ENCODE results near the gene GRK5.
"Not testable (repeated sequence)": the region's sequence is repeated elsewhere in the genome, so short reads cannot be mapped to it uniquely, and the experiment has no call there.

The GRK5 gene

DNA sequence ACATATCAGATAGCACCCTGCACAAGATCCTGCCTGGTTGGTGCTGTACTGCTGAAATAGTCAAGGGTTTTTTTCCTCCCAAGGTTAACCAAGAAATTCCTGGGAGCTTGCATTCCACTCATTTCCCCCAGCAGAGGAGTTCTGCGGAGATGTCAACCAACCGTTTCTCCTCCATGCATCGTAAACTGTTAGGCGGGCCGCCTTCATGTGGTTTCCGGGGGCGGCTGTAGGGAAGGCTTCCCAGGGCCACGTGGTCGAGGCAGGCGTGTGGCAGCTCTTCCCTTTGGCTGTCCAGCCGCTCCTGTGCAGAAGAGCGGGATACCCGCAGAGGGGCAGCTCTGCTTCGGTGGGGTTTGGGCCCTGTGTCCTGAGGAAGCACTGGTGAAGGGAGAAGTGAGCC lies 221.4 kb downstream of the GRK5 start:
- H3K4me3 ChIP-seq (ENCODE audit: low read length) = no peak overlapping the region
- no peak for TF ChIP-seq ZNF274 (IDR thresholded peaks at IDR 0.05; ENCODE audit: low read depth, low read length)

DNA sequence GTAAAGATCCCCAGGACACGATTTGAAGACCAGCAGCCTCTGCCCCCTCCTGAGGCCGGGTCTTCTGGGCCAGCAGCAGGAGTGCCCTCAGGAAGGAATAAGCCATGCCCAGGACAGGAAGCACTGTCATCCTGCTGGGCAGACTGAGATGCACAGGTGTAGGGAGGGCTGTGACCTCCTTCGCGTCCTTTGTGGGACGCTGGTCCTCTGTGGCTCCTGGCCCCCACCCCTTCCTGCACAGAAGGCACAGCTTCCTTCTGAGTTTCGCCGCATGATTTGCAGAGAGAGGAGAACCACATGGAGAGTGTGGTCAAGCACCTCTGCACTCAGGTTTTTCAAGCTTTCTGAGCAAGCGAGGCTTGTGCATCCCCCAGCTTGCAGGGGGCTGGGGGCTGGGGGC lies 222.4 kb downstream of the GRK5 start:
- H3K4me3 ChIP-seq (ENCODE audit: low read length) = no peak overlapping the region
- no peak for TF ChIP-seq ZNF274 (IDR thresholded peaks at IDR 0.05; ENCODE audit: low read depth, low read length)

DNA sequence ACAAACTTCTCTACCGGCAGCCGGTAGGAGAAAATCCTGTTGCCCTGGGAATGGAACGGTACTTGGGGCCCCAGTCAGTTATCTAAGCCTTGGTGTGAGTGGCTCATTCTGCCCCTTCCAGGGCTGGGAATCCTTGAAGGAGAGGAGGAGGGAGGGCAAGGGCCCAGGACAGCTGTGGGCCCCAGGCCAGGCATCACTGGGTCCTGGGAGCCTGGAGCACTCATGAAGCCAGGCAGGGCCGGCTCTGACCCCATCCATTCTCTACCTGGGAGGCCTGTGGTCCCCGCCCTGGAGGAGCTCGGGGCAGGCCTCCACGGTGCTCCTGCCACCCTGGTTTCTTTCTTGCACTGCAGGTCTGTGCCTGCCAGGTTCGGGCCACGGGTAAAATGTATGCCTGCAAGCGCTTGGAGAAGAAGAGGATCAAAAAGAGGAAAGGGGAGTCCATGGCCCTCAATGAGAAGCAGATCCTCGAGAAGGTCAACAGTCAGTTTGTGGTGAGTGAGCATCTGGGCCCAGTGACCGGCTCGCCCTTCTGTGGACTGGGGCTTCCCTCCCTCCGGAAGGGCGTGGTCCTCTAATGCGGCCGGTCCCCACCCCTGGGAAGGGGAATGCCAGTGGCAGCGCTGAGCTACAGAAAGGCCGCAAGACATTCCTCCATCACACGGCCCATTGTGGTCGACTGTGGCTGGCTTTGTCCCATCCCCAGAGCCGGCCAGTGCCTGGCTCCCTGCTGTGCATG lies 223.8 kb downstream of the GRK5 start:
- TF ChIP-seq ZNF274 (IDR thresholded peaks at IDR 0.05; ENCODE audit: low read depth, low read length) = no peak
- no peak overlapping the region for H3K4me3 ChIP-seq (ENCODE audit: low read length)

DNA sequence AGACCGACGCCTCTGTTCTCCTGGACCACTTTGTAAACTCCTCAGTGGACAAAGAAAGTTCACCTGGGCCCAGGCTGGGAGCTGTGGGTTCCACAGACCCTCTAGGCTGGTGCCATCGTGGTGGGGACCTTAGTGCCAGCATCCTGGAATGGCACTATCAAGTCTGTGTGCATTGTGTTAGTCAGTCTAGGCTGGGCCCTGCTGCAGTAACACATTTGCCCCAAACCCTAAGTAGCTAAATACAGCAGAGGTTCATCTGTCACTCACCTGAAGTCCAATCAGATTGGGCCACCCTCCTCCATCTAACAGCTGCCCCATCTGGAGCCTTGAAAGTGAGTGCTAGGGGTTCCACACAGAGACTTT lies 224.4 kb downstream of the GRK5 start:
- no peak for TF ChIP-seq ZNF274 (IDR thresholded peaks at IDR 0.05; ENCODE audit: low read depth, low read length)
- H3K4me3 ChIP-seq (ENCODE audit: low read length) = no peak overlapping the region

DNA sequence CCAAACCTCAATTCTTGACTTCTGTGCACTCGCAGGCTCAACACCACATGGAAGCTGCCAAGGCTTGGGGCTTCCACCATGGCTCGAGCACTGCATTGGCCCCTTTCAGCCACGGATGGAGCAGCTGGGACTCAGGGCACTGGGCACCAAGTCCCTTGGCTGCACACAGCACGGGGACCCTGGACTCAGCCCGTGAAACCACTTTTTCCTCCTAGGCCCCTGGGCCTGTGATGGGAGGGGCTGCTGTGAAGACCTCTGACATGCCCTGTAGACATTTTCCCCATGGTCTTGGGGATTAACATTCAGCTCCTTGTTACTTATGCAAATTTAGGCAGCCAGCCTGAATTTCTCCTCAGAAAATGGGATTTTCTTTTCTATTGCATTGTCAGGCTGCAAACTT lies 227.6 kb downstream of the GRK5 start:
- not testable (repeated sequence) for H3K4me3 ChIP-seq (ENCODE audit: low read length)

DNA sequence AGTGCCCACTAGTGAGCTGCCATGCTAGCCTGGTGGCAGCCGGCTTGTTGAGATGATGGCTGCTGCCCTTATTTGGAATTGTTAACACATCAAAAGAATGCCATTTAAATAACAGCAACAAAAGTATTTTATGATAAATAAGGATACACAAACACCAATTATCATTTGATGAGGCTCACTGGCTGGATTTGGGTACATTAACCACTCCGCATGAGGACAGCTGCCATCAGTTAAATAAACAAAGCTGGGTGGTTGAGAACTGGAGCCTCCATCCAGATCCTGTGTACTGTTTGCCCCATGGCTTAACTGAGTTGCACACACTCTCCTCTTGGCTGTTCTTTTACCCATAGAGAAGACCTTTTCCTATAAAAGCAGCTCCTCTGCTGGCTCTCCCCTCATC lies 231.3 kb downstream of the GRK5 start:
- H3K4me3 ChIP-seq (ENCODE audit: low read length) = no peak overlapping the region
- no peak for TF ChIP-seq ZNF274 (IDR thresholded peaks at IDR 0.05; ENCODE audit: low read depth, low read length)

DNA sequence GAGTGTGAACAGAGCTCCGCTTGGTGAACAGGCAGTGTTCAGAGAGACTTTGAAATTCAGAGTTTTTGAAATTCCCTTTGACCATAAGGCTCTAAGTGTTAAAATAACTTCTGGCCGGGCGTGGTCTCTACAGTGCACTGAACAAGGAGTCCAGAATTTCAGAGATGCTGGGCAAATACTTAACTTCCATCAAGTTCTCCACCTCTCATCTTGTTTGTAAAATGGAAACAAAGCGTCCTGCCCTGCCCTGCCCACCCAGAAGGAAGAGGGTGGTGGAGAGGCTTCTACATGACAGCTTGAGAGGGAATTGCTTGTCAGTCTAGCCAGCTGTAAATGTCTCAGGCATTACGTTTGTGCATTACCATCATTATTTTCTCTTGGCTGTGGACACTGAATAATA lies 232.6 kb downstream of the GRK5 start:
- H3K4me3 ChIP-seq (ENCODE audit: low read length) = no peak overlapping the region
- TF ChIP-seq ZNF274 (IDR thresholded peaks at IDR 0.05; ENCODE audit: low read depth, low read length) = no peak

DNA sequence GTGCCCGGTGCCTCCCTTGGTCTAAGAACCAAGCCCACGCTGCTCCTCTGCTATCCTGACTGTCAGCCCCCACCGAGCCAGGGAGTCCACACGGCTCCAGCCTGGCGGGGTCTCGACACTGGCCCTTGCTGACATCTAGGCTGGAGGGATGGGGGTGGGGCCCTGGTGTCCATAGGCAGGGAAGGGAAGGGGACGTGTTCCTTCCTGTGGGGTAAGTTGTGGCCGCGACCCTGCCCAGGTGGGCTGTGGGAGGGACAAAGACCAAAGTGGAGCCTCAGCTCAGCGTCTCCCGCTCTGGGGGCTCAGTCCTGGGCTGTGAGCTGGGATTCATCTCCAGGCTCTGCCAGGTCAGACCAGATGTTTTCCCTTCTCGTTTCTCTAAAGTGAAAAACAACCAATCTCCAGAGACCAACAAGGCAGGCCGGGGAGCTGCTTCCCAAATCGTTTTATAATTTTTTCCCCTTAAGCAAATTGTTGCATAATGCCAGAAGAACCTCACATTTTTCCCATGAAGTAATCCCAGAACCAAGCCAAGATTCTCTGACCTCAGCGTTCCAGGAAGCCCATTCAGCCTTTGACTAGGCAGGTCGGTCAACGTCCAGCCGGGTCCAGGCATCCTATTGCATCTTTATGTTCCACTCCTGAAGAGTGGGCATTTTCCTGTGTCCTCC lies 233.9 kb downstream of the GRK5 start:
- TF ChIP-seq ZNF274 (IDR thresholded peaks at IDR 0.05; ENCODE audit: low read depth, low read length) = no peak
- no peak overlapping the region for H3K4me3 ChIP-seq (ENCODE audit: low read length)

DNA sequence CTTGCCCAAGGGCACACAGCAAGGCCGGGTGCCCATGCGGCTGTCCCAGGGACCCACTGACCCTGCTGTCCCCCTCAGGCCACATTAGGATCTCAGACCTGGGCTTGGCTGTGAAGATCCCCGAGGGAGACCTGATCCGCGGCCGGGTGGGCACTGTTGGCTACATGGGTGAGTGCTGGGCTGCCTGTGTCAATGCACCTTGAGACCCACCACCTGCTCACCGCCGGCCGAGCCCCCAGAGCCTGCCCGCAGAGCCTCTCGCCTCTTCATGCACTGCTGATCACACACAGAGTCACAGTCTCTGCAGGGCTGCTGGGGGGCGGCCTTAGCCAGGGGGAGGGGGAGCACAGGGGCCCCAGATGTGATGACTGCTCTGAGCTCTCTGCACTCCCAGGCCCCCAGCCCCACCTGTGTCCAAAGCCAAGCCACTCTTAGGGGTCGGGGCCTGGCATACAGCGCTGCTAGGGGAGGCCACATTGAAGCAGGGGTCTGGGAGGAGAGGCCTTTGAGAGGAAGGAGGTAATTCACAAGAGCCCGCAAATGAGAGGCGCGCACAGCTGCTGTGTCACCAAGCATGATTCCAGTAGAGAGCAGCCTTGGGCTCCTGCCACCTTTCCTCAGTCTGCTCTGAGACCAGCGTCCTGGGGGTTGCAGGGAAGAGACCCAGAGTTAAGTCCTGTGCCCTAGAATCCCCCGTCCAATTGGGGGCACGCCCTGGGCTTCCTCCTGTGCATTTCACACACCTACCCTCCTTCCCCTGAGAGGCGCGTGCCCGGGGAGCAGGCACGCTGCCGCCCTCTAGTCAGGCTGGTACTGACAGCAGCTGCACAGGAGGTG lies 234.8 kb downstream of the GRK5 start:
- TF ChIP-seq ZNF274 (IDR thresholded peaks at IDR 0.05; ENCODE audit: low read depth, low read length) = no peak
- no peak overlapping the region for H3K4me3 ChIP-seq (ENCODE audit: low read length)

DNA sequence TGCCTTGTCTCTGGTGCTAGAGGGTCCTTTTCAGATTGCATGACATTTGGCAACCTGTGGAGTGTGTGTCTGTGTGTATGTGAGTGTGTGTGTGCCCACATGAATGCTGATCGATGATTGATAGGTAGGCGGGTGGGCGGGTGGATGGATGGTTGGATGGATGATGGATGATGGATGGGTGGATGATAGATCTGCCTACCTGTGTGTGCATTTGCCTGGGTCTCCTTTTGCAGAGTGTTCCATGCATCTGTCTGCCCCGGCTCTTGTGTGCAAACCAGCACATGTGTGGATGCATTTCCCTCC lies 235.3 kb downstream of the GRK5 start:
- no peak for TF ChIP-seq ZNF274 (IDR thresholded peaks at IDR 0.05; ENCODE audit: low read depth, low read length)
- H3K4me3 ChIP-seq (ENCODE audit: low read length) = no peak overlapping the region

DNA sequence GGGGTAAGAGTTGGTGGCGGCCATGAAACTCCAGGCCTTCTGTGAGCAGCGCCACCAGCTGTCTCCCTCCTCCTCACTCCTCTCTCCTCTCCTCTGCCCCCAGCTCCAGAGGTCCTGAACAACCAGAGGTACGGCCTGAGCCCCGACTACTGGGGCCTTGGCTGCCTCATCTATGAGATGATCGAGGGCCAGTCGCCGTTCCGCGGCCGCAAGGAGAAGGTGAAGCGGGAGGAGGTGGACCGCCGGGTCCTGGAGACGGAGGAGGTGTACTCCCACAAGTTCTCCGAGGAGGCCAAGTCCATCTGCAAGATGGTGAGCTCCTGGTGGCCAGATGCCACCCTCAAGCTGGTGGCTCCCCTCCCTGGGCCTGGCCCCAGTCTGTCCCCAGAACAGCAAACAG lies 236.1 kb downstream of the GRK5 start:
- no peak for TF ChIP-seq ZNF274 (IDR thresholded peaks at IDR 0.05; ENCODE audit: low read depth, low read length)
- H3K4me3 ChIP-seq (ENCODE audit: low read length) = no peak overlapping the region

DNA sequence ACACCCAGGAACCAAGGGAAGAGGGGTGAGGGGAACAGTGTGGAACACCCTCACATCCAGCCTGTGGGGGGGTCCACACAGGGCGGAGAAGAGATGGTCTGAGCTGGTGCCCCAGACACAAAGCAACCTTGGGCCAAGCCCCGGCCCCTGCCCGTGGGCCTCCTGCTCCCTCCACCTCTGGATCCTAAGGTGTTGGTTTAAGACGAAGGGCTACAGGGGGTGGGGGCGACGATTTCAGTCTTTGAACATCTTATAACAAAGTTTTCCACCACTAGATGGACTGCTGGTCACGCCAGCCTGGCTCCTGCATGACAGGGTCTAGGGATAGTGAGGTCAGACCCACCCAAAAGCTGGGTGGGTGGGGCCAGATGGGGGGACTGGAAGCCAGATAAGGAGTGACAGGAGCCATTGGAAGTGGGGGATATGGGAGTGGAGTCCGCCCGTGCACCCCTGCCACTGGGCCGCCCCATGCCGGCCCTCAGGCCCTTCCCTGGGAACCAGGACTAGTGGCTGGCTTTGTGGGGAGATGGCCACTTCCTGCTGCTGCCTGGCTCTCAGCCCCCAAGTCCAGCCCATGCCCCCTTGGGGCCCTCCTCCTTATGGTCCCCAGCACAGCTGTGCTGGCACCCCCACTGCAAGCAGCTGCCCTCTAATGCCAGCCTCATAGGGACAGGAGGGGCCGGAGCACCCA lies 236.7 kb downstream of the GRK5 start:
- no peak for TF ChIP-seq ZNF274 (IDR thresholded peaks at IDR 0.05; ENCODE audit: low read depth, low read length)
- no peak overlapping the region for H3K4me3 ChIP-seq (ENCODE audit: low read length)

DNA sequence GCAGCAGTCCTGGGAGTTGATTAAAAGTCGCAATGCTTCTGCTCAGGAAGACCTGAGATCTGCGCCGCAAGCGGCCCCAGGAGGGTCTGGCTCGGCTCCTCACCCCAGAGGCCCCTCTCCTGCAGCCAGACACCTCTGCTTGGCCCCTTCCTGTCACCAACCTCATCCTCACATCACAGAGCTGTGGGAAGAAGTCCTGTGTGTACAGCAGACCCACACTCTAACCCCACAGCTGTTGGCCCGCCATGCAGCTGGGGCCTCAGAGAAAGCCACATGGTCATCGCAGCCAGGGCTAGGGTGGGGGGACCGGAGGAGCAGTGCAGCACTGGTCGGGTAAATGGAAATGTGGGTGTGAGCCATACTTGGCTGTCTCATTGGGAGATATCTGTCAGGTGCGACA lies 237.5 kb downstream of the GRK5 start:
- no peak for TF ChIP-seq ZNF274 (IDR thresholded peaks at IDR 0.05; ENCODE audit: low read depth, low read length)

DNA sequence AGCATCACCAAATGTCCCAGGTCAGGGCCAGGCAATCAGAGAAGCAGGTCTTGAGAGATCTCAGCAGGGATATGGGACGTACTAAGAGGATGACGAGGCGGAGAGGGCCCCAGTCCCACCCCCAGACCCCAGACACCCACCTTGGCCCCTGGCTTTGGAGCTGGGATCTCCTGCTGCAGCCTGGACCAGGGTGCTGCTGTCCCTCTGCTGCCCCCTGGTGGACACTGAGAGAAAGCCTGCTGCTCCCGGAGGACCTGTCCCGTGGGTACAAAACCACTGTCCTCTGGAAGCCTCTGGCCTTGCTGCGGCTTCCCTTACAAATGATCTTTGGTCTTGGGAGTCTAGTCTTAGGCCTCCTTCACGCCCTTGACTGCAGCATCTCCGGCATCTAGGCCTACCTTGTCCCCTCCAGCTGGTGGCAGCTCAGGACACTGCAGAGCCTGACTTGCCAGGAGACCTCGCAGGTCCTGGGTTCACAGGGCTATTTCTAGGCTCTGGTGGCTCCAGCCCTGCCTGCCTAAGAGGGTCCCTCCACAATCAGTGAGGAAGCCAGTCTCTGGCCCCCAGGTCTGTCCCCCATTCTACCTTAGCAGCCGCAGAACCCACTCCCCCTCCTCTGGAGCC lies 238.1 kb downstream of the GRK5 start:
- no peak for TF ChIP-seq ZNF274 (IDR thresholded peaks at IDR 0.05; ENCODE audit: low read depth, low read length)
- no peak overlapping the region for H3K4me3 ChIP-seq (ENCODE audit: low read length)

More for the DNA sequence above, 237.5 kb downstream of the GRK5 start:
- no peak overlapping the region for H3K4me3 ChIP-seq (ENCODE audit: low read length)

All from GM08714 (cell line).